Stimulated activated CD8-positive, alpha-beta memory T cell treated with anti-CD3 and anti-CD28 coated beads, Interleukin-15, amount 100 ng/mL, for 4 hours (primary cell): ENCODE measurements around the gene CLEC4D.
"Not testable (repeated sequence)": the region's sequence is repeated elsewhere in the genome, so short reads cannot be mapped to it uniquely, and the experiment has no call there.

Source experiments
- DNase-seq, 2 donors: peaks; one replicate each; pipeline ENCODE4 v3.0.0-alpha.2; 2020; ENCODE audit warnings: low read depth in 2 of 2

CLEC4D gene

DNA sequence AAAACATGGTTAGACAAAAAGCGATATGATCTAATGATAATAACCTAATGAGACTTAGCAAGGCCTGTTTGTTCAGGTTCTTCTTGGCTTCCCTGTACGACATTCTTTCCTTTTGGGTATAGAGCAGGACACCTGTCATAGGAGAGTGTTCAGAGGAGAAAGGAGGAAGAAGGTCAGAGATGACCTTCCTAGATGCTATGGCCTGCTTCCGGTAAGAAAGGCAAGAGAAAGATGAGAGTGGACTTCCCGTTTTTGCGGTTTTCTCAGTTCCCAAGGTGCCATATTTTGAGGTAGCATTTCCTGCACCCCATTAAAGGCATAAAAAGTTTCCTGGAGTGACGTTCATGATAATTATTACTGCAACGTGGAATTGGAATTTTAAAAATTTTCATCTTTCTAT, 18.7 kb downstream of the CLEC4D start:
- no peak for DNase-seq

DNA sequence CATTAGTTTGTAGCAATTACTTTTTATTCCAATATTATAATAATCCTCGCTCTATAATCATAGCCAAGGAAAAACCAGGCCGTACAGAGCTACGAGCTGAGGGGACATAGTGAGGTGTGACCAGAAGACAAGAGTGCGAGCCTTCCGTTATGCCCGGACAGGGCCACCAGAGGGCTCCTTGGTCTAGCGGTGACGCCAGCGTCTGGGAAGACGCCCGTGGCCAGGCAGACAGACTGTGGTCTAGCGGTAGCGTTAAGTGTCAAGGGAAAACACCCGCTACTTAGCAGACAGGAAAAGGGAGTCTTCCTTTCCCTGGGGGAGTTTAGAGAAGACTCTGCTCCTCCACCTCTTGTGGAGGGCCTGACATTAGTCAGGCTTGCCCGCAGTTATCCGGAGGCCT, 24.5 kb downstream of the CLEC4D start:
- DNase-seq: not testable (repeated sequence)

DNA sequence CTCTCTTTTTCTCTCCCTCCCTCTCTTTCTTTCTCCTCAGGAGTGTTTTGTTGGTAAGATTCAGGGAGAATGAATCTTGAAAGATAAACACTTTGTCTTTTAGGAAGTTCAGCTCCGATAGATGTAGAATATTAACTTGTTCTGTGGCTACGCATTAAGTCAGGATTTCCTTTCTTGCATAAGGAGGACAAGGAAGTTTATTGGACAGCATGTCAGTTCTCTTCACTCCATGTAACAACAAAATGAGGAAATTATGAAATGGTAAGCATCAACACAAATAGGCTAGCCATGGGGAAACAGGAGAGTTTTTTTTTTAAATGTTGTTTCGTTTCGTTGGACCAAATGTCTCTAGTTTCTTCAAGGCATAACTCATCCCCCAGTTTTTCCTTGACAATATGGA, 27.5 kb downstream of the CLEC4D start, which contains the start of gene CLEC4E:
CLEC4E (minus strand) TSS at position 75 of the 400 bp plus-strand sequence. CDS start 108 bp downstream, outside the sequence.
- not testable (repeated sequence) for DNase-seq

DNA sequence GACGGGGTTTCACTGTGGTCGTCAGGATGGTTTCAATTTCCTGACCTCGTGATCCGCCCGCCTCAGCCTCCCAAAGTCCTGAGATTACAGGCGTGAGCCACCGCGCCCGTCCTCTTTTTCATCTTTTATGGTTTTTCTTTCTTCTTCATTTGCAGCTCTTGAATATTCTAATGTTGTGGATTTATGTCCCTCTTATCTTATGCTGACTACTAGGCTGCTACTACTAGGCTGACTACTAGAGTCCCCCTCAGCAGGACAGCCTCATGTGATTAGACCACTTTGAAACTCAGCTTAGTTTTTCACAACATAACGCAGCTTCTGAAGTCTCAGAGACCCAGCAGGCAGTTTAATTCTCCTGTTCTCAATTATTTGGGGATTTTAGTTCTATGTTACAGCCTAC, 28.3 kb downstream of the CLEC4D start:
- no peak for DNase-seq

DNA sequence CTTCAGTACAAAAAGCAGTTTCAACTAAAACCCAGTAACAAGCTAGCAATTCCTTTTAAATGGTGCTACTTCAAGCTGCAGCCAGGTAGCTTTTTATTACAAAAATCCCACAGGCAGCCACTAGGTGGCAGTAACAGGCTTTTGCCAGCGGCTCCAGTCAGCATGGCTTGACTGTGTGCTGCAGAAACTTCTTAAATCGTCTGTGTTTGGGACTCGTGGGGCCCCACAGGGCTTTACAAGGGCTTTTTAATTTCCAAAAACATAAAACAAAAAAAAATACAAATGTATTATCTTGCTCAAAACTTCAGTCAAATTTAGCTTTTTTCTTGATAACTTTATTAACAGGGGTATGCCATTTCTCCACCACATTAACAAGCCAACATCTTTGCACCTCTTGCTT, 31.0 kb downstream of the CLEC4D start:
- DNase-seq: peak; percentile 11 to 34

DNA sequence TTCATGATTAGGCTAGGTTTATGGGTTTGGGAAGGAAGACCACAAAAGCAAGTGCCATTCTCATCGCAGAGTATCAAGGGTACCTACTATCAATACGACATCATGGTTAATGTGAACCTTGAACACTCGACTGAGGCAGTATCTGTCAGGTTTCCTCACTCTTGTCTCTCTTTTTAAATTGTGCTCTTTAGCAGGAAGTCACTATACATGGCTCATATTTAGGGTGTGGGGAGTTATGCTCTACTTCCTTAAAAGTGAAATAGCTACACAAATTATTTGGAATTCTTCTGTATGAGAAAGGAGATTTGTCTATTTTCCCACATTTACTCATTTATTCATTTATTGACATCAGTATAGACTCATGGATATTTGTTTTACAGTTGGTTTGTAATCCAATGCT, 33.3 kb downstream of the CLEC4D start:
- no peak for DNase-seq

DNA sequence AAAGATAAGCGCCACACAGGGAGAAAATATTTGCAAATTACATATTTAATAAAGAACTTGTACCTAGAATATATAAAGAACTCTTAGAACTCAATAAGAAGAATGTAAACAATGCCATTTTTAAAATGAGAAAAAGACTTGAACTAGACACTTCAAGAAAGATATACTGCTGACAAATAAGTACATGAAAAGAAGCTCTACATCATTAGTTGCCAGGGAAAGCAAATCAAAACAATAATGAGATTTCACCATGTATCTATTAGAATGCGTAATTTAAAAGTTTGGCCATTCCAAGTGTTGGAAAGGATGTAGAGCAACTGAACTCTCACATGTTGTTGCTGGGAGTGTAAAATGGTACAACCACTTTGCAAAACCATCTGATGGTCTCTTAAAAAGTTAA, 34.3 kb downstream of the CLEC4D start:
- no peak for DNase-seq

DNA sequence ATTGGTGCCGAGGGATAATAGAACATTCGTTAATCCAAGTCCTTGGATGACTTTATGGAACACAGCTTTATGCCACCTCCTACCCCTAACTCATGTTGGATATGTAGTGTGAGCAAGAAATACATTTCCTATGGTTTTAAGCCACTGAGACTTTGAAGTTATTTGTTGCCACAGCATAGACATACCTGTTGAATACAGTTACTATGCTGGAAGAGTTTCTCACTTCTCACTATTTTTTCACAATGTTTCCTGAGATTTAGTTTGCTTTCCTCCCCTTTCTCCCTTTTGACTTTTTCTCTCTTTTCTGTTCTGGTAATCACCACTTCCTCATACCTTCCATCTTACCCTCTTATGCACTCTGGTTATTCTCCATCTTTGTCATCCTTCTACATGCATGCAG, 34.9 kb downstream of the CLEC4D start:
- no peak for DNase-seq

DNA sequence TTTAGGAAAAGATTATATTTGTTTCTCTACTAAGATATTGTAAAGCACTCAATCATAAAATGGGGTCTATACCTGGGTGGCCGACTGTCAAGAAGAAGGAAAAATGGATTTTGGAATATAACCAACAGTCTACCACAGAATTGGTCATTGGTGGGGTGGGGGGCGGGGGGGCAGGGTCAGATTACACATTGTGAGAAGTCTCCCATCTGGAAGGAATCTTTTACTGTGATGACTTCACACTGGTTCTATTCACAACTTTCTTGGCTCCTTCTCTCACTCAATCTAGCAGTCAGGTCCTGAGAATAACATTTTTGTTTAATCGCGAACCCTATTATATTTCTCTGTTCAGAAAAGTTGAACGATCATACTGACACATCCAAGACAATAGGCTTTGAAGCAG, 36.1 kb downstream of the CLEC4D start:
- DNase-seq: no peak

DNA sequence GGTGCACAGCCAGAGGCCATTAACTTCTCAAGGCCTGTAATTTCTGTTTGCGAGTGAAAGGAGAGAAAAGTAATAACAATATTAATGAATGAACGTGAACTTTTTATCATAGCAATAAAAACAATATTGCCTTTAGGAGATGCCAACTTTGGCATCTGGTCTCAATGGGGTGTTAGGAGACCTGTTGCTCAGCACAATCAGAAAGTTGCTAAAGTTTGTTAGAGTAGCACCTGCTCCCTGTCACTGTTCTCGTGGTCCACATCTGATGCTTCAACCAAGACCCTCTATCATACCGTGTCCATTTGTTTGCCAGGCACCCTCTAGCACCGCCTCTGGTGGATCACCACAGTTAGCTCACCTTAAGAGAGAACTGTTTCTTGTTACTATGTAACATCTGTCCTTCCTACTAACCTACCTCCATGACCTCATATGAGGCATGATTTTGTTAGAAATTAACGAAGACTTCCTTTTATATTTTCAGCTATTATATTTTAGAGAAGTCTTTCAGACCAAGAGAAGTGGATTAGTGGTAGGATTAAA, 39.9 kb downstream of the CLEC4D start:
- DNase-seq: no peak

DNA sequence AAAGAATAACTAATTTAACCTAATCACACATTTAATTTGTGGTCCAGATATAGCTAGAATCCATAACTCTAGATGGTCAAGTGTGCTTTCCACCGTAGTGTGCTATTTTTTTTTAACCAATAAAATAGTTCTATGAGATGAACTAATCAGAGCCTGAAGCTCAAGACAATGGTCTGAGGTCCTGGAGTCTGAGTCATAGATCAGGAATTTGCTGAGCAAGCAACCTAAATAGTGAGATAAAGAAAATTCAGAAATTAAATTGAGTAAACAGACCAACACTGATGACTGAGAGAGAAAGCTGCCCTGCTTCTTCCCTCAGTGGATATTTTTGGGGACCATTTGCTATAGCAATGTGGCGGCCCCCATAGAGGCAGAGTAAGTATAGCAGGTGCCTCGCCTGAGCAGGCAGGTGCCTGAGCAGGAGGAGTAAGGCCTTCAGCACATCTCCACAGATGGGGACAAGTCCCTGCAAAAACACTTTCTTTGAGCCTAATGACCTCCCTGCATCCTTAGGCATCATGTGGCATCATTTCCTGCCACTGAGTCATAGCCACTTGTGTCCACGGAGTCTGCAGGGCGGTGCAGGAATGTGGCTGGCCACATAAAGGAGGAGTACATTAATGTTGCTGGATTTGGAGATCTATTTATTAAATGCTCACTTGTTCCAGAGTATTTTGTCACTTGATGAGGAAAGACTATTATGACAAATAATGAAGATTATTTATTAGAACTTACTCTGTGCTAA, 41.3 kb downstream of the CLEC4D start:
- no peak for DNase-seq

DNA sequence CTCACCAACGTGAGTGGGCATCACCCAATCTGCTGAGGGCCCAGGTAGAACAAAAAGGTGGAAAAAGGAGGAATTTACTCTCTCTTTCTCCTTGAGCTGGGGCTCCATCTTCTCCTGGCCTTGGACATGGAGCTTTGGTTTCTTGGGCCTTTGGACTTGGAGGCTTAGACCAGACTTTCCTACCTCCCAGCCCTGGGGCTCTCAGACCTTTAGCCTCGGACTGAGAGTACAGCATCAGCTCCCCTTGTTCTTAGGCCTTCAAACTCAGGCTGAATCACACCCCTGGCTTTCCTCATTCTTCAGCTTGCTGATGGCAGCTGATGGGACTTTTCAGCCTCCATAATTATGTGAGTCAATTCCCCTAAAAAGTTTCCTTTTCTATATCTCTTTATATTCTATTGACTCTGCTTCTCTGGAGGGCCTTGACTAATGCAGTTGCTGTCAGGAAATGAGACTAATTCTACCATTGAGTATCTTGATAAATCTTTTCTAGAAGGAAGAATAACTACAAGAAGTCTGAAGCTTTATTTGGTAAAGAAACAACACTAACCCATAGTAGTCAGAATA, 43.3 kb downstream of the CLEC4D start:
- DNase-seq: no peak

DNA sequence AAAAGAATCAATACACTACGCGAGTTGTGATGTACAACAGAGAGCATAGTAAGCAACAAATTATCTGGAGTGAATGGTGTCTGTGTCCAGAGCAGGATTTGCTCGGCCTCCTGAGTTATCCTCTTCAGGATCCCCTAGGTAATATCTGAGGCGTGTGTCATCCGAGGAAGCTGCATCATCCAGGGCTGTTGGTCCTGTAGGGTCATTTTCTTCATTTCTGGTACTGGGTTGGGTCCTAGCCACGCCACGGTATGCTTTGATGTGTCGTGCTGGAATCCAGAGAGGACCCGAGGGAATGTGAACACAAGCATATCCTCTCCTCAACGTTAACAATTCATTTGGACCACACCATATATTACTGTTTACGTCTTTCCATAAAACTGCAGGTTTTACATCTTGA, 46.4 kb downstream of the CLEC4D start:
- no peak for DNase-seq

DNA sequence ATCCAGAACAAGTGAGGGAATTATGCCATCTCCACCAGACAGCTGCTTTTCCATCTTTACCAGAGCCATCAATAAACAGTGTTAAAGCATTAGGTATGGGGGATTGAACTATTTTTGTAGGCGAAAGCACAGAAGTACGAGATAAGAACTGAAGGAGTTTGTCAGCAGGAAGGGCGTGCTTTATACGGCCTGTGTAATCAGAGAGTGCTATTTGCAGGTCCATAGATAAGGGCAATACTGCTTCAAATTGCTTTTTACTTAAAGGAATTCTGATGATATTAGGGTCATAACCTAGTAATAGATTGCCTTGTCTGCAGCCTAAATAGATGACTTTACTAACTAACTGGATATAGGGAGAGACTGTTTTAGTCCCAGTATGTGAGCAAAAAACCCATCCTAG, 47.7 kb downstream of the CLEC4D start:
- DNase-seq: no peak

DNA sequence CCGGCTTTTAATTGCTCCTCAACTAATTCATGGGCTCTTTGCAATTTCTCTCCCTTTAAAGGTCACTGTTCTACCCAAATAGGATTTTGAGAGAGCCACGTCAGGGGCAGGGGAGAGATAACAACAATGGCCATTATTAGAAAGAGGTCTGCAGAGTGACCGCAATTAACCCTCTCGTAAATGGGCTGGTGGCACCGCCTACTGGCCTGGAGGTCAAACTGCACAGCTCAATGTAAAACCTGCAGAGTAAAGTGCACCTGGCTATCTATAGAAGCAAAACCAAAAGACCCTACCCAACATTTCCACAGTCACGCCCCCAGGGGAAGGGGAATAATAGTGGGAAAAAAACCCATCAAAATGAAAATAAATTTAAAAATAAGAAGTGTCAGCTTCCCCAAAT, 49.0 kb downstream of the CLEC4D start:
- DNase-seq: no peak

DNA sequence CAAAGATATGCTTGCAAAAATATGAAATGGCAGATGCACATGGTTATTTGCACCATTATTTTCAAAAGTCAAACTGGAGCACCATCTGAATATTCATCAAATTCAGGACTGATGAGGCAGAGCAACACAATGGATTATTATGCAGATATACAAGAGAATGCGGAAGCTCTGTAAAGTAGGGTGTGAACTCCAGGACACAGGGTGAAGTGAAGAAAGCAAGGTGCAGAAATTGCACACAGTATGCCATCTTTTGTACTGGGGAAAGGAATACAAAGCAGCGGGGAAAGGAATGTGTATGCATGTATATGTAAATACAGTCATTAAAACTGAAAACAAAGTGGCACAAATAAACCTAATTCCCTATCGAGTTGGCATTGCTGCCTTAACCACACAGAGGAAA, 50.1 kb downstream of the CLEC4D start:
- DNase-seq: no peak

DNA sequence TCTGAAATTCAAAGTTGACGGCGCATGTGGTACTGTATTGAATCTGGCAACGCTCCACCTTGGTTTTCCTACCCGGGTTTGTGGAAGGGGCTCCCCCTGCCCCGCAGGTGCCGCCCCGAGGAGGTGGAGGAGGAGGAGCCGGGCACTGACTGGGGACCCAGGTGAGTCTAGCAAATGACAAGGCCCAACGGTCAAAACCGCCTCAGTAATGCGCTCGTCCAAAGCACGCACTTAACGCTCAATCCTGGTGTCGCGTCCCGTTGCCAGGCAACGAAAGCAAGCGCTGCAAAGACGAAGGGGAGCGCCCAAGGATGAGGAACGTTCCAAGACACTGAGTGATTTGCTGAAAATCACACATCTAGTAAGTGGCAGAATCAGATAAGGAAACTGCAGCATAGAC, 51.4 kb downstream of the CLEC4D start:
- no peak for DNase-seq

DNA sequence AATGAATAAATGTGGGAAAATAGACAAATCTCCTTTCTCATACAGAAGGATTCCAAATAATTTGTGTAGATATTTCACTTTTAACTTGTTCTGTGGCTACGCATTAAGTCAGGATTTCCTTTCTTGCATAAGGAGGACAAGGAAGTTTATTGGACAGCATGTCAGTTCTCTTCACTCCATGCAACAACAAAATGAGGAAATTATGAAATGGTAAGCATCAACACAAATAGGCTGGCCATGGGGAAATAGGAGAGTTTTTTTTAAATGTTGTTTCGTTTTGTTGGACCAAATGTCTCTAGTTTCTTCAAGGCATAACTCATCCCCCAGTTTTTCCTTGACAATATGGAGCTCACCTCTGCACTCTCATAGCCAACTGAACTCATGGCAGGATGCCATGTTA, 52.7 kb downstream of the CLEC4D start:
- not testable (repeated sequence) for DNase-seq

DNA sequence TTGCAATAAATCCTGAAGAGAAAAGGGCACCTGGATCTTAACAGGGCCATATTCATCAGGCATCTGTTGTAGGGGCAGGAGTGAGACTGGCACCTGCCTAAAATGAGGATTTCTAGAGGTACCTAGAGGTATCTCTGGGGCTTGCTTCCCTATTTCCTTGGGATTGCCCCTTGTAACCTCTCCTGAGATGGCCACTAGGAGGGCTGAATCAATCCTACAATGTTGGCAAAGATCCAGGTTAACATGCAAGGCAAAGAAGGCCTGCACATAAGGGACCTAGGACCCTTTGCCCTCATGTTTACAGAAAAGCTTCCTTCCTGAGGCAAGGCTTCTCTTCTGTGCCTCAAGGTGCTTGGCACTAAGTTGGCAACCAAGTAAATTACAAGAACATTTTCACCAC, 53.2 kb downstream of the CLEC4D start:
- no peak for DNase-seq
